ENCODE results near the gene AKR1C2. TPM values are rescaled to one million over a fixed set of nuclear protein-coding genes. Genes with fewer than 3 reads are reported as not detected.

The AKR1C2 gene
- total RNA-seq, 1 donor from 2014 or later, result 15.3 TPM

Other genes with a start within 250 kb of the AKR1C2 start
- 5.4 and 23.0 TPM in 2 replicates for gene AKR1E2, start 177.7 kb downstream of the AKR1C2 start, total RNA-seq
- 8.7 and 18.7 TPM in 2 replicates for gene AKR1C1, start 40.4 kb downstream of the AKR1C2 start, total RNA-seq
- 108 and 111 TPM in 2 replicates for gene AKR1C3, start 90.6 kb upstream of the AKR1C2 start, total RNA-seq
- gene AKR1C8, start 181.3 kb upstream of the AKR1C2 start, total RNA-seq, result not detected in 2 replicates
- not detected in 2 replicates for gene AKR1C4, start 193.0 kb upstream of the AKR1C2 start, total RNA-seq

Measured in lung microvascular endothelial cell (primary cell).